GM12878 (cell line): ENCODE measurements around the gene MCEMP1. TPM values are rescaled to one million over a fixed set of nuclear protein-coding genes. Genes with fewer than 3 reads are reported as not detected.

Source experiments
- ATAC-seq: fragments of 200-7000 bp; cut with Tn5 transposase; 3 replicates; pipeline ENCODE4 v1.9.1; 2020; ENCODE audit warnings: mild to moderate bottlenecking, moderate library complexity
- BruUV-seq: library from RNA; stranded (reverse); fragments of 400-500 nt; replicated peaks from 2 replicates; lab custom pipeline; 2021; lab: Mats Ljungman, UMichigan
- CTCF ChIA-PET: fragments of 300-600 bp; sonication (Branson Sonifier 250); formaldehyde crosslinking; extraction: SDS; loops from one replicate; lab custom pipeline; 2021; ENCODE audit warnings: inconsistent platforms; lab: Yijun Ruan, JAX
- POLR2A ChIA-PET: fragments of 350-600 bp; formaldehyde crosslinking; extraction: SDS; loops from one replicate; lab custom pipeline; 2021; ENCODE audit warnings: inconsistent platforms; lab: Charles Lee
- RAD21 ChIA-PET: fragments of 300-600 bp; sonication (Branson Sonifier 250); formaldehyde crosslinking; loops from one replicate; lab custom pipeline; 2023; ENCODE audit warnings: antibody characterized with exemption; ENCODE audit not compliant: unreplicated experiment; lab: Charles Lee
- SMC1A ChIA-PET: fragments of 300-600 bp; sonication (Branson Sonifier 250); formaldehyde crosslinking; loops from one replicate; lab custom pipeline; 2023; ENCODE audit not compliant: unreplicated experiment, uncharacterized antibody; lab: Charles Lee
- DNase-seq: peaks from one replicate; pipeline ENCODE4 v3.0.0-alpha.2; 2011; ENCODE audit warnings: low read depth, low spot score
- FAIRE-seq: peaks from 3 replicates; lab custom pipeline; 2011; peaks lifted over from hg19 to GRCh38; lab: Jason Lieb, UNC
- H2AFZ ChIP-seq: 2 replicates; pipeline ENCODE4 v1.6.0; 2011; ENCODE audit warnings: low read depth, low read length, control low read depth; ENCODE audit not compliant: control insufficient read depth
- H3K27ac ChIP-seq: 2 replicates; pipeline ENCODE4 v1.5.1; 2011; ENCODE audit warnings: control low read depth; ENCODE audit not compliant: control insufficient read depth, insufficient read depth
- H3K27me3 ChIP-seq, 2 experiments: replicated peaks in 1 of 2; 2 replicates each; pipeline versions ENCODE4 v1.6.0 to v1.6.1; 2011; ENCODE audit warnings: low read length in 1 of 2; ENCODE audit not compliant: control insufficient read depth in 2 of 2, insufficient read depth in 2 of 2
- H3K36me3 ChIP-seq, 2 experiments: 2 replicates each; pipeline ENCODE4 v1.5.1; 2011; ENCODE audit warnings: low read length in 1 of 2; ENCODE audit not compliant: control insufficient read depth in 2 of 2, insufficient read depth in 2 of 2
- H3K4me1 ChIP-seq: 2 replicates; pipeline ENCODE4 v1.6.1; 2011; ENCODE audit warnings: mild to moderate bottlenecking, low read length, moderate library complexity, mixed read lengths; ENCODE audit not compliant: control insufficient read depth, insufficient read depth
- H3K4me2 ChIP-seq: 2 replicates; pipeline ENCODE4 v1.6.0; 2011; ENCODE audit warnings: control low read depth; ENCODE audit not compliant: control insufficient read depth, insufficient read depth
- H3K4me3 ChIP-seq: fragments of 200-600 bp; sonication (generic); 2 replicates; pipeline ENCODE4 v1.5.1; 2016
- H3K79me2 ChIP-seq: 2 replicates; pipeline ENCODE4 v1.6.0; 2011; ENCODE audit warnings: low read length; ENCODE audit not compliant: control insufficient read depth, insufficient read depth
- H3K9ac ChIP-seq: 2 replicates; pipeline ENCODE4 v1.8.0; 2011; ENCODE audit warnings: low read length, control low read depth, mixed read lengths; ENCODE audit not compliant: control insufficient read depth, insufficient read depth
- H3K9me3 ChIP-seq: replicated peaks from 3 replicates; pipeline ENCODE4 v1.5.1; 2011; ENCODE audit warnings: mild to moderate bottlenecking, low read length; ENCODE audit not compliant: control insufficient read depth, insufficient read depth
- H4K20me1 ChIP-seq: 2 replicates; pipeline ENCODE4 v1.6.0; 2011; ENCODE audit not compliant: control insufficient read depth, insufficient read depth
- CHD2 ChIP-seq: IDR thresholded peaks from 2 replicates; pipeline ENCODE4 v1.6.1; 2011; ENCODE audit warnings: low read depth, low read length, improper control_type of control experiment, borderline replicate concordance
- CHD4 ChIP-seq: fragments of 200-600 bp; sonication (generic); IDR thresholded peaks from 2 replicates; pipeline ENCODE4 v1.6.1; 2016; ENCODE audit warnings: mild to moderate bottlenecking
- ETV6 ChIP-seq, 2 experiments: fragments of 450-650 bp in 1 of 2; IDR thresholded peaks in 1 of 2; conservative IDR thresholded peaks in 1 of 2; 2 replicates each; pipeline ENCODE4 v1.6.1; 2014; ENCODE audit warnings: antibody characterized with exemption in 1 of 2, borderline replicate concordance in 1 of 2, low read depth in 1 of 2, mild to moderate bottlenecking in 1 of 2, moderate library complexity in 1 of 2
- FOS ChIP-seq: IDR thresholded peaks from 3 replicates; pipeline ENCODE4 v1.6.1; 2011; ENCODE audit warnings: borderline replicate concordance; ENCODE audit not compliant: insufficient read length; ENCODE audit errors: extremely low read depth
- HCFC1 ChIP-seq: fragments of 150-350 bp; IDR thresholded peaks from 2 replicates; pipeline ENCODE4 v1.6.1; 2014; ENCODE audit warnings: low read length
- HDAC2 ChIP-seq: fragments of 200-600 bp; sonication (generic); IDR thresholded peaks from 2 replicates; pipeline ENCODE4 v1.6.1; 2017
- IRF3 ChIP-seq: fragments of 450-650 bp; IDR thresholded peaks from 2 replicates; pipeline ENCODE4 v1.6.1; 2014; ENCODE audit warnings: mild to moderate bottlenecking
- IRF4 ChIP-seq: IDR thresholded peaks from 2 replicates; pipeline ENCODE4 v1.6.1; 2011; ENCODE audit warnings: low read depth, low read length
- KDM1A ChIP-seq: fragments of 200-600 bp; sonication (generic); IDR thresholded peaks from 2 replicates; pipeline ENCODE4 v1.6.1; 2016; ENCODE audit warnings: borderline replicate concordance
- MEF2A ChIP-seq: IDR thresholded peaks from 2 replicates; pipeline ENCODE4 v1.6.1; 2011; ENCODE audit warnings: low read depth, mild to moderate bottlenecking, low read length, moderate library complexity; ENCODE audit not compliant: insufficient read depth
- MTA2 ChIP-seq: fragments of 450-650 bp; IDR thresholded peaks from 2 replicates; pipeline ENCODE4 v1.6.1; 2016; ENCODE audit warnings: low read depth, mild to moderate bottlenecking, moderate library complexity
- MXI1 ChIP-seq: fragments of 150-350 bp; IDR thresholded peaks from 2 replicates; pipeline ENCODE4 v1.6.1; 2011; ENCODE audit warnings: low read depth, mild to moderate bottlenecking, inconsistent platforms, low read length, improper control_type of control experiment
- MYB ChIP-seq: fragments of 150-350 bp; IDR thresholded peaks from 2 replicates; pipeline ENCODE4 v1.6.1; 2014; ENCODE audit warnings: mild to moderate bottlenecking, low read depth, low read length, borderline replicate concordance
- NR2C2 ChIP-seq: IDR thresholded peaks from 2 replicates; pipeline ENCODE4 v1.6.1; 2011; ENCODE audit warnings: borderline replicate concordance, low read depth; ENCODE audit not compliant: control insufficient read depth, insufficient read length
- PKNOX1 ChIP-seq: fragments of 450-650 bp; IDR thresholded peaks from 2 replicates; pipeline ENCODE4 v1.6.1; 2016; ENCODE audit warnings: mild to moderate bottlenecking
- RB1 ChIP-seq: fragments of 450-650 bp; formaldehyde crosslinking; IDR thresholded peaks from 2 replicates; pipeline ENCODE4 v1.6.1; 2017; ENCODE audit warnings: mild to moderate bottlenecking, borderline replicate concordance
- SMAD5 ChIP-seq: IDR thresholded peaks from 2 replicates; pipeline ENCODE4 v1.6.1; 2016; ENCODE audit warnings: antibody characterized with exemption, low read depth
- SUPT20H ChIP-seq: IDR thresholded peaks from 2 replicates; pipeline ENCODE4 v1.6.1; 2011; ENCODE audit warnings: low read depth, mild to moderate bottlenecking, low read length, moderate library complexity, borderline replicate concordance; ENCODE audit not compliant: control insufficient read depth
- ZNF274 ChIP-seq: IDR thresholded peaks from one replicate; pipeline ENCODE4 v1.8.0; 2011; ENCODE audit not compliant: insufficient read length, insufficient read depth
- WGBS: methylation state at CpG from one replicate; pipeline ENCODE4 v1.1.6; 2016; ENCODE audit warnings: low lambda C conversion rate; ENCODE audit not compliant: insufficient replicate concordance, insufficient coverage; ENCODE audit errors: missing lambda C conversion rate; 5-methylcytosine and 5-hydroxymethylcytosine counted together
- in situ Hi-C: fragments of 300-500 bp; cut with MboI; formaldehyde crosslinking; loops from 9 replicates; pipeline ENCODE4 v1.14.3; 2018; ENCODE audit warnings: mixed read lengths
- intact Hi-C: fragments of 100-400 bp; cut with micrococcal nuclease; formaldehyde crosslinking; loops from one replicate; pipeline ENCODE4 v1.14.2; 2022; ENCODE audit not compliant: unreplicated experiment
- polyA plus RNA-seq, 11 experiments: library from polyadenylated mRNA; depleted of rRNA in 4 of 11; unstranded in 6 of 11; stranded (reverse) in 5 of 11; fragments of >200 nt; fragmentation: Nextera tagmentation in 4 of 11; fragmentation: Illumina TruSeq in 1 of 11; extraction: Ambion mirVana in 4 of 11; extraction: Trizol in 1 of 11; gene quantifications; 1 replicate in 1 of 11; 2 replicates in 10 of 11; pipeline versions ENCODE4 v1.2.1 to v1.2.3, GENCODE V29; 2011 to 2016; ENCODE audit warnings: inconsistent platforms in 2 of 11, missing spikeins in 2 of 11, low read depth in 1 of 11
- total RNA-seq, 4 experiments: library from RNA; depleted of rRNA in 3 of 4; stranded (reverse); fragments of >200 nt in 3 of 4; fragmentation: Illumina TruSeq in 1 of 4; extraction: Trizol in 1 of 4; gene quantifications; 2 replicates each; pipeline versions ENCODE4 v1.2.1 to v1.2.3, GENCODE V29; 2013 to 2021
- TF ChIP-seq, protein P1 (sequence below): fragments of 450-650 bp; IDR thresholded peaks from 2 replicates; pipeline ENCODE4 v1.6.1; 2018; ENCODE audit warnings: borderline replicate concordance, mild to moderate bottlenecking; ENCODE audit not compliant: partially characterized antibody

MCEMP1 gene
- total and polyA plus RNA-seq, 10 of the 15 experiments (the other 5 are each of a cell fraction or from before 2014, with no cell fraction given) = 0.08 to 0.55 (median 0.26) TPM; not detected in 1

- no peak for TF ChIP-seq HDAC2
- TF ChIP-seq PKNOX1 = no peak
- TF ChIP-seq, all 136 proteins: peak for 4
These were observed 37.0 kb upstream of the MCEMP1 start (continued) for GRCh38 chr19:7639863-7640348.

GRCh38 chr19:7640803-7641202 is 36.1 kb upstream of the MCEMP1 start:
- in situ Hi-C loops (no loop called here), intact Hi-C loops (no loop called here)
- ATAC-seq = no peak
- Histone ChIP-seq H2AFZ (no peak overlapping the region), H3K27me3 (no peaks in the 10 kb centered on the region), H3K36me3 (peaks cover 0 to 7% of the 10 kb centered on the region in 2 experiments; a peak in 3 of 4 replicates), H3K27ac (no peak overlapping the region), H3K79me2 (peaks cover 18% of the 10 kb centered on the region), H3K4me3 (no peak overlapping the region), H3K4me2 (no peak overlapping the region), H4K20me1 (no peaks in the 10 kb centered on the region), H3K9me3 (no peaks in the 10 kb centered on the region; the same call in 2 of the 3 replicates), H3K4me1 (peaks cover 14% of the 10 kb centered on the region), H3K9ac (no peak overlapping the region)
- ChIA-PET RAD21 (no interaction called here), POLR2A (interaction anchor here (0.6 kb wide), 1 partner anchor 21 kb away, joined by 3 read pairs; no protein-coding TSS in a partner anchor), CTCF (no interaction called here), SMC1A (no interaction called here)
- no peak for DNase-seq
- 98% methylated on average over 11 of the region's 11 CpGs for WGBS
- FAIRE-seq = no peak
- no TSS peak for BruUV-seq
- TF ChIP-seq MTA2 = no peak
- no peak for TF ChIP-seq MXI1
- TF ChIP-seq SUPT20H = no peak
- TF ChIP-seq, protein P1, sequence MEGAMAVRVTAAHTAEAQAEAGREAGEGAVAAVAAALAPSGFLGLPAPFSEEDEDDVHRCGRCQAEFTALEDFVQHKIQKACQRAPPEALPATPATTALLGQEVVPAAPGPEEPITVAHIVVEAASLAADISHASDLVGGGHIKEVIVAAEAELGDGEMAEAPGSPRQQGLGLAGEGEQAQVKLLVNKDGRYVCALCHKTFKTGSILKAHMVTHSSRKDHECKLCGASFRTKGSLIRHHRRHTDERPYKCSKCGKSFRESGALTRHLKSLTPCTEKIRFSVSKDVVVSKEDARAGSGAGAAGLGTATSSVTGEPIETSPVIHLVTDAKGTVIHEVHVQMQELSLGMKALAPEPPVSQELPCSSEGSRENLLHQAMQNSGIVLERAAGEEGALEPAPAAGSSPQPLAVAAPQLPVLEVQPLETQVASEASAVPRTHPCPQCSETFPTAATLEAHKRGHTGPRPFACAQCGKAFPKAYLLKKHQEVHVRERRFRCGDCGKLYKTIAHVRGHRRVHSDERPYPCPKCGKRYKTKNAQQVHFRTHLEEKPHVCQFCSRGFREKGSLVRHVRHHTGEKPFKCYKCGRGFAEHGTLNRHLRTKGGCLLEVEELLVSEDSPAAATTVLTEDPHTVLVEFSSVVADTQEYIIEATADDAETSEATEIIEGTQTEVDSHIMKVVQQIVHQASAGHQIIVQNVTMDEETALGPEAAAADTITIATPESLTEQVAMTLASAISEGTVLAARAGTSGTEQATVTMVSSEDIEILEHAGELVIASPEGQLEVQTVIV = no peak
- TF ChIP-seq ZNF274 = no peak
- no peak for TF ChIP-seq IRF4
- no peak for TF ChIP-seq HCFC1
- no peak for TF ChIP-seq MYB
- no peak for TF ChIP-seq KDM1A
- no peak for TF ChIP-seq CHD4
- no peak for TF ChIP-seq SMAD5
- TF ChIP-seq IRF3 = no peak
- TF ChIP-seq ETV6 (conservative IDR thresholded peaks at IDR 0.05 in 1 of 2, IDR thresholded peaks at IDR 0.05 in 1 of 2; ENCODE audit: borderline replicate concordance in 1 of 2, low read depth in 1 of 2) = no peak
- no peak for TF ChIP-seq RB1
- no peak for TF ChIP-seq MEF2A
- TF ChIP-seq CHD2 = no peak
- TF ChIP-seq FOS = no peak
- no peak for TF ChIP-seq NR2C2
